HG03575 (cell line): ENCODE results near the gene VAV3.
"Not testable (repeated sequence)": the region's sequence is repeated elsewhere in the genome, so short reads cannot be mapped to it uniquely, and the experiment has no call there.

Experiments
- ATAC-seq: cut with Tn5 transposase; IDR thresholded peaks from one replicate; pipeline ENCODE4 v1.9.1; 2021; ENCODE audit not compliant: unreplicated experiment, insufficient number of reproducible peaks, low FRiP score; ENCODE audit errors: extremely low read depth

VAV3 gene

DNA sequence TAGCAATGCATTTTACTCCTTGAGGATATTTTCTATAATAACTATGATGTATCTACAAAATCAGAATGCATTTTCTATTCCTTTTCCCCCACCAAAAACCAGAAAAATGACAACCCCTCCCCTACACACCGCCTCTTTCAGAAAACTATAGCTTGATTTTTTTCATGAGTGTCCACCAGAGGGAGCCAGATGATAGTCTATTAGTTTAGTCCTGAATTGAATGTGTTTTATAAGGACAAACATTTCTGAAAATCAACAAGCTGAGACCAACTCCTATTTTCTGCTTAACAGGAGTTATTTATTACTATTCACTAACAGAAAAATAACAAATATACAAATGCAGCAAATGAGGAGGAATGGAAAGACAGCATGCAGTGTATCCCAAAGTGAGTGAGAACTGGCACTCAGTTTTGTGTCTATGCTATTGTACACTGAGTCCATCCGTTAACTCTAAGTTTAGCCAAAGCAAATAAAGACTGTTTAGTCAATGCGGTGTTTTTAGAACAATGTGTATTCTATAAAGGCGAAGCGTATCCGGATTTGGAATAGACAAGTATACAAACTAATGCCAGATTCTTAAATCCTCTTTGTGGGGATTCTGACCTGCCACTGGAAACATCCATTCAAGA lies 182.6 kb downstream of the VAV3 start:
- ATAC-seq = no peak

DNA sequence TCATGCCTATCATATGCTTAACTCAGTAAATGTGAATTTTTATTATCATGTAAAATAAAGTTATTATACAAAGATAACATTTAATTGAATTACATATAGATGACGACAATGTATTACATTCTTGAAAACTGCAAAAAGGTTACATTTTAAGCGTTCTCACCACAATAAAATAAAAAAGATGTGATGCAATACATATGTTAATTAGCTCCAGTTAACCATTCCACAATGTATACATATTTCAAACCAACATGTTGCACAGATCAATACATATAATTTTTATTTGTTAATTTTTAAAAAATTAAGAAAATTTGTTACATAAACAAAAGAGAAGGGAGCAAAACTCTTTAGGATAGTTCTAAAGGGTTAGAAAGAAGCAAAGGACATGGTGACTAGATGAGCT lies 183.7 kb downstream of the VAV3 start:
- no peak for ATAC-seq

DNA sequence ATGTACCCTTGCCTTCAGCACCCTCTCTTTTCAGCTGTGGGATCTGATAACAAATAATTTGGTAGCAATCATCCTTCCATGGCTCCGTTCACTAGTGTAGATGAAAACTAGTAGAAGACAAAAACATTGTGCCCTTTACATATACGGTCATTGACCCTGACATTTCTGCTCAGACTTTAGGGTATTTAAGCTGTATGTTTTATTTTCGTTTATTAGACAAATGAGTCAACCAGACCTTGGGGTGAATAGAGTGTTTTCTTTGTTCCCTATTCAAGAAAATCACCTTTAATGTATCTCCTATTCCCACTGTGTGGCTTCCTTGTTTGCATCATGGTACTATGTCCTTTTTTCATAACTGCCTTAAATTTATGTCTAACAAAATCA lies 187.3 kb downstream of the VAV3 start:
- no peak for ATAC-seq

DNA sequence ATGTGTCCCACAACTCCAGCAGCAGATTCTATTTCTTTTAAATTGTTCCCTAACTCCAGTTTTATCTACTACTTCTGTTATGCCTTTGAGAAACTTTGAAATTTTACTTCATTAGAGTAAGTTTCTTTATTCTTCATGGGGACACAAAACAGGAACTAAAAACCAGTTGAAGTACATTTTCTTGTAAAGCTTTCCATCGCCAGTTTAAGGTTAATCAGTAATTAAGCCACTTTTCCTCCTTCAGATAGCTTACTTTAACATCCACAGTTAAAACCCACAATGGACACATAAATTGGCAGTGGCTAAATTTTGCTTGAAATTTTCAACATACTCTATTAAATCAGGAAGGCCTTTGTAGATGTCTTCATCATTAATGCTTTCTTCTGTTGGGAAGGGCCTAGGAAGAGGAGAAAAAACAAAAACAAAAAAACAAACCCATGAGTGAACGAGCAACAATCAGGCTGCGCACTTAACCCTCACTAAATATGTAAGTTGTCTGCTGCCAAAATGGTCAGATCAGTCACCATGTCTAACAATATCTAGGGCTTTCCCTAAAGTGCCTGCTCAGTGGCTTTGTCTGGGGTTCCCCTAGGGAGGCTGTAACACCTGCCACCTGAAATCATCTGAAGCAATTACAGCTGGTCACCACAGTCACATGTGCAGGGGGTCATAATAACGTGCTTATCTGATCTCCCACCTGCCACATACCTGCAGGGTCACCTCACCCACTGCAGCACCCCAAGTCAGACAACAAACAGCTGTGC lies 187.9 kb downstream of the VAV3 start:
- peak; percentile 80 for ATAC-seq

DNA sequence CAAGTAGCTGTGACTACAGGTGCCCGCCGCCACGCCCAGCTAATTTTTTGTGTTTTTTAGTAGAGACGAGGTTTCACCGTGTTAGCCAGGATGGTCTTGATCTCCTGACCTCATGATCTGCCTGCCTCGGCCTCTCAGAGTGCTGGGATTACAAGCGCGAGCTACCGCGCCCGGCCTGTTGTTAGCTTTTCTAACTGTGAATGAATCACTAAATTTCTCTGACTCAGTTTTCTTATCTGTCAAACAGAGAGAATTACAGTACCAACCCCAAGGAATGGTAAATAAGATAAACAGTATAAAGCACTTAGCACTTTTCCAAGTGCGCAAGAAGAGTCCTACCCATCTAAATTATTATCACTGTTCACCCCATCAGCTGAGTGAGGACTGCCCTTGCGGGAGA lies 193.6 kb downstream of the VAV3 start:
- no peak for ATAC-seq

DNA sequence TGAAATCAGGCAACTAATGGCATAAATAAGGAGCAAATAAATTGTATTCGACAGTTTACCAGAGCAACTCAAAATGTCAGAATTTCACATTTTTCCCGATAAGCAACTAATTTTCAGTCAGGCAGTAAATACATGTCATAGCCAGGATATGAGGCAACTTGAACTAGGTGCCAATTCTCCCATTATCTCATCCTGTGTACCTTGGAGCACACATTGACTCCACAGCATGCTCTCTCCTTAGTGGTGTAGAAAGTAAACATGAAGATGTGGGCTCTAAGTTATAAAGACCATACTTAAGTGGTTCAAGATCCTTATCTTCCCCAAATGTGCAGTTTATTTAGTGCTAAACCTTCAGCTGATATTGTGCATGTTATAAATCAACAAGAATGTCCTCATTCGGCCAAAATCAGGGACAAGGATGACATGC lies 197.8 kb downstream of the VAV3 start:
- ATAC-seq = no peak

DNA sequence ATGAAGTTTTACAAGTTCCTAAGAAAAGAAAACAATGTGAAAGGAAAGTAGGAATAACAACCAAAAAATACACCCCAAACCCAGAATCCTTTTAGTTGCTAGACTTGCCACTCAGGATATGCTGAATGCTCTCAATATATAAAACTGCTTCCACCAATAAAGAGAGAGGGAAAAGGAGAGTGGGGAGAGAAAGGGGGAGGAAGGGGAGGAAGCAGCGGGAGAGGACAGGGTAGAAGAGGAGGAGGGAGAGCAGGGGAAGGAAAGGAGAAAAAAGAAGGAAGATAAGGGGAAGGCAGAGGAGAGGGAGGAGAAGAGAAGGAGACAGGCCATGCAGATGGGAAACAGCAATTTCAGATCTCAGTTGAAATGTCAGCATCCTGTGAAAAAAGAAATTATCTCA lies 198.4 kb downstream of the VAV3 start:
- no peak for ATAC-seq

DNA sequence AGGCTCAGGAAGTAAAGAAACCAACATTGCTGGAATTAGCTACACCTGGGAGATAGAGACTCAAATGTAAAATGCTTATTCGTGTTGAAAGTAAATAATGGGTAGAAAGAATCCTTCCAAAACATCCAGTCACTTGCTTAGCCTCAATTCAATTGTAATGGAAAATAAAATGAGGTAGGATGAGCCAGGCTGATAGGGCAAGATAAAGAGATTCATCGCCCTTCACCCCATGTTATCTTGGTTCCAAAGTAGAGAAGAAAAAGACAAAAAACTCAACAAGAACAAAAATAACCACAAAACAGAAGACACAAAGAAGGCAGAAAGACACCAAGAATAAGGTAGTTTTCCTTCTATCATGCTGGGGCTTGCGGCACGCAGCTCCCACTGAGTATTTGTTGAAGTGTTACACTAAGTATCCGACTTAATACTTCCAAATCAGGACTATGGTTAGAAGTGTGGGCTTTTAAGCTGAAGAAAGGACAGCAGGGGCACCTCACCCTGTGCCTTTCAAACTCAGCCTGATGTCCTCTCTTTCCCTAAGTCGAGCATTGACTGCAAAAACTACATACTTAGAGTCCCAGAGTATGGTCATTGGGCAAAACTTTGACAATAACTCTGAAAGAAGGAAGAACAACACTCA lies 202.1 kb downstream of the VAV3 start:
- no peak for ATAC-seq

DNA sequence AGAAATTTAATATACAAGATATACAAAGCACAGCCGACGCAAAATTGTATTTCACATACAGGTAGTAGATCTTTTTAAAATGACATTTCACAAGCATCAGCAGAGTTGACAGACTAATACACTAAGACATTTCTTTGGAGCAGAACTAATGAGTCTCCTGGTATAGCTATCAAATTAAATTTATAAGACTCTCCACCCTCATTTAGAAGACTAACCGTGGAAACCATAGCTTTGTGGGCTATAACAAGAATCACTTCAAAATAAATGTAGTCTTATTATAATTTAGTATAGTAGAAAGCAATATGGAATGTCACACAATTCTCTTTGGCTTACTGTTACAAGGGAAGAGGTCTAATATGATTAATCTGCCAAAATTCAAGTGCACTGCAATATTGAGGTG lies 204.9 kb downstream of the VAV3 start:
- ATAC-seq = no peak

DNA sequence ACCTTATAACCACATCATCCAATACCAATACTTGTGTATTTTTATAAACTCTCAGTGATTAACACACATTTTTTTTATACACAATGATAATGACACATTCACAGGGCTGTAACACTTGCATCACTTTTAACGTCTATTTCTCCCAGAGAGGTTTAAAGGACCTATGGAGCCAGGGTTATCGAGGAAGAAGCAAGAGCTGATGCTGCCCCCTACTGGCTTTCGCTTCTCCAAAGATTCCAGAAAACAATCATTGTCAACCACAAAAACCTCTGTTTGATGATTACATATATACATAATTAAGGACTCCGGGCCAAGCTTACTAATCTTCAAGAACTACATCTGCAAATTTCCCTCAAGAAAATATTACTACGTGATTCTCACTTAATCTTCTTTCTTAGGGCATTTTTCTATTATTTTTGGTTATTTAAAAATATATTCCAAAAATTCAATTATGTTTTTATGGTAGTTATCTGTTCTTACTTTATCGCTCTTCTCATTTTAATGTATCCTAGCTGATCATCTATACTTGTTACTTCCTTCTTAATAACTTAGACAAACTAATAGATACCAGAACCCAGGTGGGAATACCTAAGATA lies 214.5 kb downstream of the VAV3 start:
- no peak for ATAC-seq

DNA sequence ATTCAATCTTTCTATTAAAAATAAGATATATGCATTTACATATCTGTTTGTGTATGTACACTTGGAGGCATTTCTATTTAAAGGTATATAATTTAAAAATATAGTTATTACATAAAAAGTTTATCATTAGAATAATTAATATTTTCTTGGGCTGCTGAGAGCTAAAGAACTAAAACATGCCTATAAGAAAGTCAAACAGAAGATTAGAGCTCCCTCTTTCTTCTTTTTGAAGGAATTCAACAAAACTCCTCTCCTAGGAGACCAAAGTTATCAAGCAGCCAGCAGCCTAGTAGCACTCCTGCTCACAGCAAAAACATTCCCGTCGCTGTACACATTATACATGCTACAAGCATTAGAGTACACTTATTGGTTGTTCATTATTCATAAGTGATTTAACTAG lies 216.4 kb downstream of the VAV3 start:
- no peak for ATAC-seq

DNA sequence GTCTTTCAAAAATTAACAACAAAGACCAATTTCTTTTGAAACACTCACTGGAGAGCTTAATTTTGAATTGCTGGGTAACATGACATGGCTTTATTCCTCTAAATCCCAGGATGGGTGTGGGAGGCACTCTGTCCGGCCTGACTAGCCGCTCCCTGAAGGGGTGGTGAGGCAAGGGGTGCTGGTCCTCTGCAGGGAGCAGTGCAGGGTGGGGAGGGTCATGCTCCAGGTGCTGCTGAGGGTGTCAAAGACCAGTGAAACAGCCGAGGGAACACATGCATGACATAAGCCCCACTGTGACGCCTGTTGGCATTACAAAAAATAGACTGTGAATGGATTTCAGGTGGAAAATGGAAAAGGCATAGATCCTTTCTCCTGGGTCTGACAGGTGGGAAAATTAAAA lies 223.7 kb downstream of the VAV3 start:
- ATAC-seq = no peak

DNA sequence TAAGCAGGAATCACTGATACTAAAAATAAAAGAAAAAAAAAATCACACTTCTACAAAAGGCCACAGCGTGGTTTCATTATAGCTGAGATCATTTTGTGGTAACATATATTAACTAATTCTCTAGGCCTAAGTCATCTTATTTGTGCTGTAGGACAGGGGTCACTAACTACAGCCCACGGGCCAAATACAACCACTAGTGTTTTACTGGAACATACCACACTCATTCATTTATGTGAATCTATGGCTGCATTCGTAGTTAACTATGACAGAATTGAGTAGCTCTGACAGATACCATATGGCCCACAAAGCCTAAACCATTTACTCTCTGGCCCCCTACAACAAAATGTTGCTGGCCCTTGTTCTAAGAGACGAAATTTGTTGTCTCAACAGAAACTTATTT lies 224.4 kb downstream of the VAV3 start:
- no peak for ATAC-seq

DNA sequence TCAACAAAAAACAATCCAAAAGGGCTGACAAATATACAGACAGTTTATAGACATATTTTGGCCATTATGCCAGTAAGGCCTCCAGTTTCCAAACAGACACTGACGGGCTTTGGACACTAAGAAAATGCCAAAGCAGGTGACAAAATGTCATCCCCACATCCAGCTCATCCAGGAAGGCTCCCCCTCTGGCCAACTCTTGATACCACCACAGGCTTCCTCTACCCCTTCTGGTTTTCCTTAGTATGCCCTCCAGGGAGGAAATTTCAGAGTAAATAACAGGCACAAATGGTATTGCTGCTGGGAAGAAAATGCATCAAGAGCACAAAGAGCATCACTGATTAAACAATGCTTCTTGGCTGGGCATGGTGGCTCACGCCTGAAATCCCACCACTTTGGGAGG lies 225.3 kb downstream of the VAV3 start:
- ATAC-seq = no peak

DNA sequence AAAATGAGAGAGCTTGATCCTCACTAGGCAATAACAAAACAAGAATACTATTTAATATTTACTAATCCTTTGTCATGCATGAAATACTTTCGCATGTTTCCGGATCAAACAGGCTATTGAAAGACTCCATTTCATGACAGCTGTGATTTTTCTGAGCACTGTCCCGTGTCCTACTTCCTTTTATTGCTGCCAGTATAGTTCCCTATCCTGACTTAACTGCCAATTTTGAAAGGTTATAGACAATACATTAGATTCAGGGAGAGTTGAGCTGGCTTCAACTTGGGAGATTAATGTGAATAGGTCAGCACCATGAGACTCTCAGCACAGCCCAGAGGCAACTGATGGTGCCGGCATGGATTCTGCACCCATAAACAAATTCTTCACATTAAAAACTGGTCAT lies 225.8 kb downstream of the VAV3 start:
- ATAC-seq = no peak

DNA sequence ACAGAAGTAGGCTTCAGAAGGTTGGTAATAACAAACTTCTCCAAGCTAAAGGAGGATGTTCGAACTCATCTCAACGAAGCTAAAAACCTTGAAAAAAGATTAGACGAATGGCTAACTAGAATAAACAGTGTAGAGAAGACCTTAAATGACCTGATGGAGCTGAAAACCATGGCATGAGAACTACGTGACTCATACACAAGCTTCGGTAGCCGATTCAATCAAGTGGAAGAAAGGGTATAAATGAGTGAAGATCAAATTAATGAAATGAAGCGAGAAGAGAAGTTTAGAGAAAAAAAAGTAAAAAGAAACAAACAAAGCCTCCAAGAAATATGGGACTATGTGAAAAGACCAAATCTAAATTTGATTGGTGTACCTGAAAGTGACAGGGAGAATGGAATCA lies 231.6 kb downstream of the VAV3 start:
- ATAC-seq = not testable (repeated sequence)

DNA sequence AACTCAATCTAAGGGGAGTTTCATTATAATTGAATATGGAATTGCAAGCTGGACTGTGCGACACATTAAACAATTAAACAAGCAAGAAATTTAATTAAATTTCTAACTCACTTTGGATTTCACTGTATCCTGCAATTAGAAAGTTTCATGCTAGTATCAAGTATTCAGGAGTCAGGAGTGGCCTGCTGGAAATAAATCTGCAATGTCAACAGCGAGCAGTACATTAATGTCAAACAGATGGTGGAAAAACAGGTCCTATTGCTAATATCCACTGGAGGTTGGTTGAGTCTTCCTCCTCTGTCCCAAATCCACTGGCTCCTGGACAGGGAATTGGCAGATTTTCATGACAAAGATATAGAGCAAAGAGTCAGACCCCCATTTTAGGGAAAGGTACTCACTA lies 237.1 kb downstream of the VAV3 start:
- no peak for ATAC-seq

DNA sequence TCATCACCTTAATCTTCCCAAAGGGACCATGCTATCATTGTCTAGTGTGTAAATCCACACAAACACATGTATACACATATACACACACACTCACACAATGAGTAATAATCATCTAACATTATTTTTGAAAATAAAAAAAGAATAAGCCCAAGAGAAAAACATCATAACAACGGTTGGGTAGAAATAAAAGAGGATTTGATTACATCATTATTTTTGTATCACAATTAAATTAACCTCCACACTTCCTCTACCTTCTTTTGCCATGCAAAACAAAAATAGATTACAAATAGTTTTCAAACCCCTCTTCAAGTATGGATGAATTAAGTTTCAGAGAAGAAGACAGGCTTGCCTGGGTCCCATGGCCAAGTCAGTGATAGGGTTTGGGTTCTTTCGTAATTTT lies 238.1 kb downstream of the VAV3 start:
- ATAC-seq = no peak

DNA sequence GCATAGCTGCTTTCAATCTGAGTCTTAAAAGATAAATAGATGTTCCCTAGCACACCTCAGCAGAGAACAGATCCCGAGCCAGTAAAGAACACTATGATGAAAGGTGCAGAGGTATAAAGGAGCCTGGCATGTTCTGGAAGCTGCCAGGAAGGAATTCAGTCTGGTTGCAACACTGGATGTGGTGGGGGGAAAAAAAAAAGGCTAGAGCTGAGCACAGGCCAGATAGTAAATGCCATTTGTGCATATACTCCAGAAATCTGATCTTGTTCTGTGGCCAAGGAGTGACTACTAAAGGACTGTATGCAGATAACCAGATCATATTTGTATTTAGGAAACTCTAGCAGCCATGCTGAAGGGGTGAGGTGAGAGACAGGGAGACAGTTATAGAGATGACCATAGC lies 240.3 kb downstream of the VAV3 start:
- ATAC-seq = no peak

DNA sequence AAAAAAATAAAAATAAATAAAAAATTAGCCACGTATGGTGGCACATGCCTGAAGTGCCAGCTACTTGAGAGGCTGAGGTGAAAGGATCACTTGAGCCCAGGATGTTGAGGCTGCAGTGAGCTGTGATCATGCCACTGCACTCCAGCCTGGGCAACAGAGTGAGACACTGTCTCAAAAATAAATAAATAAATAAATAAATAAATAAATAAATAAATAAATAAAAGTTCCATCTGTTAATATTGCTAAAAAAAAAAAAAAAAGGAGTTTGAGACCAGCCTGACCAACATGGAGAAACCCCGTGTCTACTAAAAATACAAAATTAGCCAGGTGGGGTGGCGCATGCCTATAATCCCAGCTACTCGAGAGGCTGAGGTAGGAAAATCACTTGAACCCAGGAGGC lies 244.8 kb downstream of the VAV3 start:
- not testable (repeated sequence) for ATAC-seq
